Choroid plexus epithelial cell (primary cell): ENCODE results near the gene BRI3.
A peak's percentile ranks its signal among the peaks of the same experiment; 100 is the strongest.

Source experiments
- DNase-seq: peaks from one replicate; pipeline ENCODE4 v3.0.0-alpha.2; 2010; ENCODE audit warnings: low read depth
- H3K4me3 ChIP-seq: 2 replicates; pipeline ENCODE4 v1.5.1; 2011; ENCODE audit warnings: low read depth, mild to moderate bottlenecking, control low read depth, low read length, moderate library complexity
- TF ChIP-seq, protein P1 (sequence below): conservative IDR thresholded peaks from 2 replicates; pipeline ENCODE4 v1.5.1; 2011; ENCODE audit warnings: low read depth, mild to moderate bottlenecking, control low read depth, inconsistent platforms, low read length, moderate library complexity

Gene BRI3

DNA sequence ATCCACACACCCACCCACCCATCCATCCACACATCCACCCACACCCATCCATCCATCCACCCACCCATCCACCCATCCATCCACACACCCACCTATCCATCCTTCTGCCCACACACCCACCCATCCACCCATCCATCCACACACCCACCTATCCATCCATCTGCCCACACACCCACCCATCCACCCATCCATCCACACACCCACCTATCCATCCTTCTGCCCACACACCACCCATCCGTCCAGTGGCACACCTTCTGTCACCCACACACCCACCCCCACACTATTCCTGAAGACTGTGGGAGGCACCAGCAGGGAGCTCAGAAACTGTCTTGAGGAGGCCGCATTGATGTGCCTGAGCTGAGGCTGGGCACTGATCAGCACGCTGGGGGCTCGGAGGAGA, 38.6 kb upstream of the BRI3 start:
- TF ChIP-seq, protein P1, sequence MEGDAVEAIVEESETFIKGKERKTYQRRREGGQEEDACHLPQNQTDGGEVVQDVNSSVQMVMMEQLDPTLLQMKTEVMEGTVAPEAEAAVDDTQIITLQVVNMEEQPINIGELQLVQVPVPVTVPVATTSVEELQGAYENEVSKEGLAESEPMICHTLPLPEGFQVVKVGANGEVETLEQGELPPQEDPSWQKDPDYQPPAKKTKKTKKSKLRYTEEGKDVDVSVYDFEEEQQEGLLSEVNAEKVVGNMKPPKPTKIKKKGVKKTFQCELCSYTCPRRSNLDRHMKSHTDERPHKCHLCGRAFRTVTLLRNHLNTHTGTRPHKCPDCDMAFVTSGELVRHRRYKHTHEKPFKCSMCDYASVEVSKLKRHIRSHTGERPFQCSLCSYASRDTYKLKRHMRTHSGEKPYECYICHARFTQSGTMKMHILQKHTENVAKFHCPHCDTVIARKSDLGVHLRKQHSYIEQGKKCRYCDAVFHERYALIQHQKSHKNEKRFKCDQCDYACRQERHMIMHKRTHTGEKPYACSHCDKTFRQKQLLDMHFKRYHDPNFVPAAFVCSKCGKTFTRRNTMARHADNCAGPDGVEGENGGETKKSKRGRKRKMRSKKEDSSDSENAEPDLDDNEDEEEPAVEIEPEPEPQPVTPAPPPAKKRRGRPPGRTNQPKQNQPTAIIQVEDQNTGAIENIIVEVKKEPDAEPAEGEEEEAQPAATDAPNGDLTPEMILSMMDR, result no peak
- DNase-seq, result no peak
- H3K4me3 ChIP-seq, result no peak overlapping the region

DNA sequence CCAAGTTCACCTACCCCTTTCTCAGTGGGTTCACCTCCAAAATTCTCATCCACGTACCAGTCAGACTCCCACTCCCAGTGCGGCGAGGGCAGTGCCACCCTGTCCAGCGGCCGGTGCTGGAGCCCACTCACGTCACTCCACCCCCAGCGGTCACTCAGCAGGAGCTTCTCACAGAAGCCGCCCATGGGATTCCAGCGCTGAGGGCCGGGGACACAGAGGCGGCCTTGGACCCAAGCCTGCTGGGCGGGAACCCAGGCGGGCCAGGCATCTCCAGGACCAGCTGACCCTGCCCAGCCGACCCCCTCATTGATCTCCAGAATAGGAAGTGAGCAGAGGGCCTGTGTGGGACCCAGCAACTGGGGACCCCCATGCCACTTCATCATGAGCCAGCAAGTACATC, 36.6 kb upstream of the BRI3 start:
- DNase-seq, result no peak
- TF ChIP-seq, protein P1, result no peak
- no peak overlapping the region for H3K4me3 ChIP-seq

DNA sequence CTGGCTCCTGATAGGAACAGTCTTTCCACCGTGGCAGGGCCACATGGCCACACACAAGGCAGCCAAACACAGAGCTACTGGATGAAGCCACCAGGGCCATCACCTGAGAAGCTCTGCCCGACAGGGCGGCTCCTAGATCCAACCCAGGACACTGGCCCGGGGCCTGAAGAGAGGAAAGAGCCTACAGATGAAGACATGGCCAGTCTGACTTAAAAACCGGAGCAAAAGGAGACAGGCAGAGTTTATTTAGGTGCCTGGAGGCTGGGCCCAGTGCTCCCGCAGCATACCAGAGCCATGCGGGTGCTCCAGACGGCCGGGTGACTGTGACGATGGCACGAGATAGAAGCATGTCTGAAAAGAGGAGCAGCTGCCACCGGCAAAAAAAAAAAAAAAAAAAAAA, 33.3 kb upstream of the BRI3 start:
- no peak for DNase-seq
- TF ChIP-seq, protein P1, result no peak
- no peak overlapping the region for H3K4me3 ChIP-seq

DNA sequence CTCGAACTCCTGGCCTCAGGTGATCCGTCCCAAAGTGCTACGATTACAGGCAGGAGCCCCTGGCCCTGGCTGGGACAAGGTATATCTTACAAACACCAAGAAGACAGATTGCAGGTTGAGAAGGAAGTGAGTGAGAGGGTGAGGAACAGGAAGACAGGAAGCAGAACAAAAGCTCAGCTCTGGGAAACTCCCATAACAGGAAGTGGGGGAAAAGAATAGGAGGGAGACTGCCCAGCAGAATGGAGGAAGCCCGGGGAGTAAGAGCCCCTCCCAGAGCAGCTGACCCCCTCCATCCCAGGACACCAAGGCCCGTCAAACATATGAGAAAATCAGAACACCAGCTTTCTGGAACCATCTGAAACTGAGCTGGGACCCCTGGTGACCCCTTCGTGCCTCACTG, 32.4 kb upstream of the BRI3 start:
- H3K4me3 ChIP-seq, result no peak overlapping the region
- TF ChIP-seq, protein P1, result no peak
- DNase-seq, result no peak

DNA sequence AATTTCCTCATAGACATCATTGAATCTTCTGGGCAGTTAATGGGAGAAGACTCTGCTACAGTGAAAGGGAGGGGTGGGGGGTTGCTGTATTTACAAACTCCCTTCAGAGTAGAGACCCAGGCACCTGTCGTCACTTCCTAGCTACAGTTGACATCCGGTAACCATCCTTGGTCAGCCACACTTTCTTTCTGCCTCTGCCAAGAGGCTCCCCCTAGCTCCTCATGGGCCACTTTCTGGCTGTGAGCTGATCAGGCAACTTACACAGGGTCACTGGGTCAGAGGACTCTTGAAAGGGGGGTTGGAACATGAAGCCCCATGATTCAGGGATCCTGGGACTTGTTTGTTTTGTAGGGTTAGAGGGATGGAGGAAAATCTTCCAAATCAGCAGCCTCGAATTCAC, 30.7 kb upstream of the BRI3 start:
- TF ChIP-seq, protein P1, result no peak
- no peak for DNase-seq
- no peak overlapping the region for H3K4me3 ChIP-seq

DNA sequence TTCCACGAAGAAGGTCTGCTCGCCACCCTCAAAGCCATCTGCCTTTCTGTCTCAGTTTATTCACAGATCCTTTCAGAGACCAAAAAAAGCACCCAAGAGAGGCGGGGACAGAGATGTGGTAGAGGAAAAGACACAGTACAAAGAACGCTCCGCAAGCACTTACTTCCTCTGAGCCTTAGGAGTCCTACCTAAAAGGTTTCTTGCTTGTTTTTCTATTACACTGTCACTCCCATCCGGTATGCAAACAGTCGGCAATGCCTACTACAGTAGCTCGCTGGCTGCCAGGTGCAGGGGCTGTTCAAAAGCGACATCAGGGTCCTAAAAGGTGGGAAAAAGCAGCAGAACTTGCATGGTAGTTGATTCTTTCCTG, 30.3 kb upstream of the BRI3 start:
- DNase-seq, result no peak
- peak overlapping the region; percentile 96 for H3K4me3 ChIP-seq
- TF ChIP-seq, protein P1, result no peak

DNA sequence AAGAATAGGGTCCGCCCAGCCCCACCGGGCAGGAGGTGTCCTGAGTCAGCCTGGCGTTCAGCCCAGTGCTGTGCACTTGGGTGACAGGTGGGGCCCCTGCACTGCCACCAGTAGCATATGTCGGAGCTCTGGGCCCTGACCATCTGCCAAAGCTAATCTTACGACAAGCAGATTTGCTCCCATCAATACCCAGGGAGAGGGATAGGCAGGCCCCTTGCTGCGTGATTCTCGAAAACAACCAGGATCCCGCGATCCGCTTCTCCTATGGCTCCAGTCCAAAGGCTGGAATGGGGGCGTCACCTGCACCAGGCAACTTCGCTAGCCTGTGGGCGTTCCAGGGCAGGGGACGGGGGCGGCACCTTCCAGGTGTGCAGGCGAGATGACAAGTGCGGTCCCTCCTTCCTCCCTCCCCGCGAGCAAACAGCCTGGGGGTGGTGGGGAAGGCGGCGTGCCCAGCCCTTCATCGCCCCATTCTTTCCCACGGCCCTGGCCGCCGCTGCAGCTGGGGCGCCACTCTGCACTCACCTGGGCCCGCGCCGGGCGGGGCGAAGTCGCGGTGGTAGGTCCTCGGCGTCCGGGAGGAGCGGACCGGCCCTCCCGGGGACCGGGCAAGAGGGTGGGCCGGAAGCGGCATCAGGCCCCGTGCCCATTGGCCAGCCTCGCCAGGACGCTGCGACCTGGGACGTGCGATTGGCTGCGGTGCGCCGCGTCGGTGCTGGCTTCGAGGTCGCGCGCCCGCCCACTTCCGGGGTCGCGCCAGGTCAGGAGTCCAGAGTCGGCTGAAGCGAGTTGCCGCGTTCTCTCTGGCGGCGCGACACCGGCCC, 29.7 kb upstream of the BRI3 start, which contains the start of gene TECPR1:
Gene TECPR1 (minus strand): TSS at position 632 of the 824 bp plus-strand sequence. CDS start 6,086 bp downstream, outside the sequence.
- TF ChIP-seq, protein P1, result no peak
- peak within 1 kb of the TSS; percentile 96 for H3K4me3 ChIP-seq
- DNase-seq, result peak; percentile 89
